Natural killer cell (primary cell): Measurements from ENCODE around the gene BEST1. TPM values are rescaled to one million over a fixed set of nuclear protein-coding genes. Genes with fewer than 3 reads are reported as not detected.

Experiments
- ATAC-seq, 3 donors: fragments of 150-1000 bp in 2 of 3; fragments of 200-7000 bp in 1 of 3; cut with Tn5 transposase; 1 replicate in 1 of 3; 2 replicates in 2 of 3; pipeline ENCODE4 v1.10.0; 2021; ENCODE audit warnings: mild to moderate bottlenecking in 2 of 3, moderate library complexity in 2 of 3
- DNase-seq, 2 donors: peaks; one replicate each; pipeline versions ENCODE4 v3.0.0 to v3.0.0-alpha.2; 2013 to 2021; ENCODE audit warnings: mixed read lengths in 1 of 2
- H3K27ac ChIP-seq: one replicate; pipeline ENCODE4 v1.5.1; 2013; ENCODE audit warnings: mild to moderate bottlenecking, low read length
- H3K27me3 ChIP-seq: one replicate; pipeline ENCODE4 v1.6.1; 2013; ENCODE audit warnings: low read length; ENCODE audit not compliant: control insufficient read depth, insufficient read depth
- H3K36me3 ChIP-seq: one replicate; pipeline ENCODE4 v1.6.1; 2013; ENCODE audit warnings: low read length; ENCODE audit not compliant: control insufficient read depth, insufficient read depth
- H3K4me1 ChIP-seq: one replicate; pipeline ENCODE4 v1.6.1; 2013; ENCODE audit warnings: low read length; ENCODE audit not compliant: control insufficient read depth, insufficient read depth
- H3K4me3 ChIP-seq: one replicate; pipeline ENCODE4 v1.5.1; 2013; ENCODE audit warnings: low read length
- H3K9me3 ChIP-seq: one replicate; pipeline ENCODE4 v1.6.1; 2013; ENCODE audit warnings: low read length; ENCODE audit not compliant: control insufficient read depth, insufficient read depth
- H3K27ac Mint-ChIP-seq, 2 donors: one replicate each; pipeline ENCODE4 v1.8.0; 2022; ENCODE audit warnings: mild to moderate bottlenecking in 2 of 2, mixed read lengths in 2 of 2, moderate library complexity in 1 of 2
- H3K27me3 Mint-ChIP-seq, 2 donors: one replicate each; pipeline ENCODE4 v1.8.0; 2022; ENCODE audit warnings: low read depth in 2 of 2, mixed read lengths in 2 of 2
- H3K36me3 Mint-ChIP-seq: one replicate; pipeline ENCODE4 v1.8.0; 2022; ENCODE audit warnings: mixed read lengths
- H3K4me1 Mint-ChIP-seq, 2 donors: one replicate each; pipeline ENCODE4 v1.8.0; 2022; ENCODE audit warnings: mixed read lengths in 2 of 2
- H3K4me3 Mint-ChIP-seq: one replicate; pipeline ENCODE4 v1.8.0; 2022; ENCODE audit warnings: mild to moderate bottlenecking, moderate library complexity, mixed read lengths
- H3K9me3 Mint-ChIP-seq, 2 donors: one replicate each; pipeline ENCODE4 v1.8.0; 2022; ENCODE audit warnings: mixed read lengths in 2 of 2
- WGBS: methylation state at CpG from one replicate; pipeline ENCODE4 v1.1.7; 2013; ENCODE audit warnings: missing lambda C conversion rate; ENCODE audit not compliant: insufficient coverage; 5-methylcytosine and 5-hydroxymethylcytosine counted together
- intact Hi-C: fragments of 100-400 bp; cut with micrococcal nuclease; formaldehyde crosslinking; loops from one replicate; pipeline ENCODE4 v1.14.2; 2022
- total RNA-seq, 4 donors: library from RNA; stranded (reverse); fragments of 120-200 nt in 1 of 4; gene quantifications; one replicate each; pipeline versions ENCODE4 v1.2.3 to v1.2.4, GENCODE V29; 2013 to 2022
- TF ChIP-seq, protein P1 (sequence below): fragments of 200-600 bp; IDR thresholded peaks from one replicate; pipeline ENCODE4 v1.8.0; 2022; ENCODE audit warnings: antibody characterized with exemption

The BEST1 gene
- total RNA-seq, 3 donors from 2014 or later (not counting 1 experiment from before 2014, with no cell fraction given) = 0.32 to 2.0 (median 1.4) TPM

DNA sequence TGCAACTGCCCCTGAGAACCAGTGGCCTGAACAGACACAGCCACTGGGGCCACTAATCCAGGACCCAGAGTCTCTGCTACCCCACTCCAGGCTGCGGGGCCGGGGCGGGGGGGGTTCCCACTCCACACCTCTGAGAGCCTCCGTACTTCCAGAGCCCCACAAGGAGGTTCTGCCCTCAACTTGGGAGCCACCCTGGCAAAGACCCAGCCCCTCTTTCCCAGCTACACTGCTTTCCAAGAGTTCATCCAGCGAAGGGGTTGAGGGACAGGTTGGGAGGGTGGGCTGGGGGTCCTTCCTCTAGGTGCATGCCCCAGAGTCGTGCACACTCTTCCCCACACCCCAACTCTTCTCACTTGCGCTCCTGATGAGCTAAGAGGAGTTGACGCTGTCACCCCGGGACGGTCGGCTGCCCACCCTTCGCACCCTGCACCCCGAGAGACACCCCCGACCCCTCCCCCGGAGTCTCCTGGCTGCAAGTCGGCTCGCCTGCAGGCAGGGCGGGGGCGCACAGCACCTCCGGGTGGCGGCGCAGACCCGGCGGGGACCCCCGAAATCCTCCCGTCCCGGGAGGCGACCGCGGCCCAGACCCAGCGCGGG is 33.3 kb upstream of the BEST1 start:
- DNase-seq (peak in 1 of 2 donors; percentile 12), ATAC-seq (peak in 1 of 3 donors; percentile 15)
- WGBS = 7% methylated on average over 31 of the region's 32 CpGs
- Histone ChIP-seq H3K4me1 (peaks cover 12% of the 10 kb centered on the region), H3K27ac (no peak overlapping the region), H3K4me3 (no peak overlapping the region), H3K9me3 (no peaks in the 10 kb centered on the region), H3K27me3 (peaks cover 16% of the 10 kb centered on the region), H3K36me3 (no peaks in the 10 kb centered on the region)
- Mint-ChIP-seq H3K27me3 (peaks cover 38 to 59% of the 10 kb centered on the region in 2 donors), H3K36me3 (no peaks in the 10 kb centered on the region), H3K27ac (no peak overlapping the region), H3K4me1 (peaks cover 5 to 15% of the 10 kb centered on the region in 2 donors), H3K9me3 (no peaks in the 10 kb centered on the region), H3K4me3 (no peak overlapping the region)
- intact Hi-C loops = no loop called here
- TF ChIP-seq, protein P1, sequence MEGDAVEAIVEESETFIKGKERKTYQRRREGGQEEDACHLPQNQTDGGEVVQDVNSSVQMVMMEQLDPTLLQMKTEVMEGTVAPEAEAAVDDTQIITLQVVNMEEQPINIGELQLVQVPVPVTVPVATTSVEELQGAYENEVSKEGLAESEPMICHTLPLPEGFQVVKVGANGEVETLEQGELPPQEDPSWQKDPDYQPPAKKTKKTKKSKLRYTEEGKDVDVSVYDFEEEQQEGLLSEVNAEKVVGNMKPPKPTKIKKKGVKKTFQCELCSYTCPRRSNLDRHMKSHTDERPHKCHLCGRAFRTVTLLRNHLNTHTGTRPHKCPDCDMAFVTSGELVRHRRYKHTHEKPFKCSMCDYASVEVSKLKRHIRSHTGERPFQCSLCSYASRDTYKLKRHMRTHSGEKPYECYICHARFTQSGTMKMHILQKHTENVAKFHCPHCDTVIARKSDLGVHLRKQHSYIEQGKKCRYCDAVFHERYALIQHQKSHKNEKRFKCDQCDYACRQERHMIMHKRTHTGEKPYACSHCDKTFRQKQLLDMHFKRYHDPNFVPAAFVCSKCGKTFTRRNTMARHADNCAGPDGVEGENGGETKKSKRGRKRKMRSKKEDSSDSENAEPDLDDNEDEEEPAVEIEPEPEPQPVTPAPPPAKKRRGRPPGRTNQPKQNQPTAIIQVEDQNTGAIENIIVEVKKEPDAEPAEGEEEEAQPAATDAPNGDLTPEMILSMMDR = no peak

DNA sequence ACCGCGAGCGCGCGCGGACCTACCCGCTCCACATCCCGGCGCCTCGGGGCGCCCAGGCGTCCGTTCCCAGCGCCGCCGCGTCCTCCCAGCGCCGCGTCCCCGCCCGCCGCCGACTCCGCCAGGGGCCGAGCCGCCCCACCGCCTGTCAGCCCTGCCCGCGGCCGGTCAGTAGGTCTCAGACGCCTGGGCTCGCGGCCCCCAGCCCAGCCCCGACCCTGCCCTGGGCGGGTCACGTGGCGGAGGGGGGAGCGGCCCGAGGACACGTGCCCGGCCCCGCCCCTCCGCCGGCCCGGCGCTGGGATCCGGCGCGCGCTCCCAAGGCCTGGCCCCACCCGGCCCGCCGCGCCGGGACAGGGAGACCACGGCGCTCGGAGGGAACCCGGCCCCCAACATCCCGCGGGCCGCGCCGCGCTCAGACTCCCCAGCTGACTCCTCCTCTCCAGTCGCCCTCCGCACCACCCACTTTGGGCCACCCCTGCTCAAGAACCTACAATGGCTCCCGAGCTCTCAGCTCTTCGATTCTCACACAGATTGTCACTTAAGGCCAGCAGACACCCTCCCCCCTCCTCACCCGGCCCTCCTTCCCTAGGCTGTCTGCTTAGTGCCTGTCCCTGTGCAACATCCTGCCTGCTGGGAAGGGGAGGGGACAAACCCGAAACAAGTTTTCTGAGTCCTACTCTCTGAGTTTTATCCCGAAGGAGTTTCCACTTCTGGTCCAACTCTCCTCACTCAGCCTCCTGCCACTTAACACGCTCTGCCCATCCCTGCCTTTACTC is 32.6 kb upstream of the BEST1 start, which contains the start of gene RAB3IL1:
Gene RAB3IL1 (minus strand): TSS at position 233 of the 776 bp plus-strand sequence. CDS start 199 bp downstream, at position 34.
- Mint-ChIP-seq H3K36me3 (no peaks in the 10 kb centered on the region), H3K4me1 (peaks cover 5 to 12% of the 10 kb centered on the region in 2 donors), H3K9me3 (no peaks in the 10 kb centered on the region), H3K27ac (peak within 1 kb of the TSS in 1 of 2 donors; percentile 16), H3K4me3 (peak within 1 kb of the TSS; percentile 66), H3K27me3 (peaks cover 38 to 56% of the 10 kb centered on the region in 2 donors)
- intact Hi-C loops = no loop called here
- Histone ChIP-seq H3K4me3 (no peak within 1 kb of the TSS), H3K27ac (no peak within 1 kb of the TSS), H3K36me3 (no peaks in the 10 kb centered on the region), H3K9me3 (no peaks in the 10 kb centered on the region), H3K4me1 (peaks cover 14% of the 10 kb centered on the region), H3K27me3 (peaks cover 16% of the 10 kb centered on the region)
- peak in 1 of 3 donors; percentile 53 for ATAC-seq
- DNase-seq = peak in 1 of 2 donors; percentile 16
- 4% methylated on average over 74 of the region's 74 CpGs for WGBS
- TF ChIP-seq, protein P1 = no peak

DNA sequence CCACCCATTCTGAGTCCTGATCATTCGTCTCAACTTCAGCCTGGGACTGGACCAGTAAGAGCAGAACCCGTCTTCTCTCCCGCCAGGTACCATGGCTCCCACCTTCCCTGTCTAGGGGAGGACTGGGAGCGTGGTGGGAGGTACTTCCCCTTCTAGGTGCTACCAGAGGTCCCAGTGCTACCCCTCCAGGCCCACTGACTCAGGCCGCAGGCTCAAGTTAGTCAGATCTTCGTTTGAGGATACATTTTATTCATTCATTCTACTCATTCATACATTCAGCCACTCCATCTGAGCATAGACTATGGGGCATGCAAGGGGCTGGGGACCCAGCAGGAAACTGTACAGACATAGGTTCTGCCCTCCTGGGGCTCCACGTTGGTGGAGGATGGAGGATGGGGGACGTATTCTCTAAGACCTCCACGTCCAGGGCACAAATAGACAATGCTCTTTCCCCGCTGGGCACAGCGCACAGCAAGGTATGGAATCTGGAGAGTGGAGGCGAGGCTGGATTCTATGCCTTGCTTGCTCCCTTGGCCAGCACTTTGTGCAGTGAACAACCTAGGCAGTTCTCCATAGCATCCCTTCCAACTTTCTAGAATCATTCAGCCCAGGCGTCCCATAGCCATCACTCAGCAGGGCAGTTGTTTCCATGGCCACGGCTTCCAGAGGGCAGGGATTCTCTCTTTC is 31.8 kb upstream of the BEST1 start:
- 86% methylated on average over 14 of the region's 14 CpGs for WGBS
- peak in 1 of 2 donors; percentile 2 for DNase-seq

More for the DNA sequence above, 31.8 kb upstream of the BEST1 start:
- Mint-ChIP-seq H3K4me1 (peaks cover 5 to 9% of the 10 kb centered on the region in 2 donors), H3K27ac (no peak overlapping the region), H3K36me3 (no peaks in the 10 kb centered on the region), H3K4me3 (peak overlapping the region; percentile 58), H3K9me3 (no peaks in the 10 kb centered on the region), H3K27me3 (peaks cover 38 to 52% of the 10 kb centered on the region in 2 donors)
- Histone ChIP-seq H3K27me3 (peaks cover 16% of the 10 kb centered on the region), H3K9me3 (no peaks in the 10 kb centered on the region), H3K4me1 (peaks cover 13% of the 10 kb centered on the region), H3K36me3 (no peaks in the 10 kb centered on the region), H3K27ac (no peak overlapping the region), H3K4me3 (no peak overlapping the region)
- no peak for ATAC-seq
- TF ChIP-seq, protein P1 = no peak
- intact Hi-C loops = no loop called here
